Neutrophil (primary cell): ENCODE measurements around the gene COL17A1.

Source experiments
- H3K27ac ChIP-seq: fragments of 200-600 bp; sonication (generic); 2 replicates; pipeline ENCODE4 v1.5.1; 2016; ENCODE audit warnings: mild to moderate bottlenecking, moderate library complexity
- H3K27me3 ChIP-seq: fragments of 200-600 bp; sonication (generic); 2 replicates; pipeline ENCODE4 v1.6.0; 2016; ENCODE audit warnings: mild to moderate bottlenecking
- H3K36me3 ChIP-seq: fragments of 200-600 bp; sonication (generic); 2 replicates; pipeline ENCODE4 v1.5.1; 2017
- H3K4me1 ChIP-seq, 2 experiments: fragments of 200-600 bp in 1 of 2; sonication (generic) in 1 of 2; 1 replicate in 1 of 2; 2 replicates in 1 of 2; pipeline versions ENCODE4 v1.5.1 to v1.6.1; 2013 to 2016; ENCODE audit warnings: low read depth in 1 of 2, low read length in 1 of 2, mild to moderate bottlenecking in 1 of 2, moderate library complexity in 1 of 2; ENCODE audit not compliant: control insufficient read depth in 1 of 2, insufficient read depth in 1 of 2
- H3K4me3 ChIP-seq, 2 experiments: fragments of 200-600 bp in 1 of 2; sonication (generic) in 1 of 2; 1 replicate in 1 of 2; 2 replicates in 1 of 2; pipeline ENCODE4 v1.5.1; 2013 to 2016; ENCODE audit warnings: low read depth in 1 of 2, low read length in 1 of 2, mild to moderate bottlenecking in 1 of 2, moderate library complexity in 1 of 2
- H3K9me3 ChIP-seq: fragments of 200-600 bp; sonication (generic); 2 replicates; pipeline ENCODE4 v1.5.1; 2016
- CTCF ChIP-seq: fragments of 200-600 bp; sonication (generic); IDR thresholded peaks from 2 replicates; pipeline ENCODE4 v1.5.1; 2016; ENCODE audit warnings: antibody characterized with exemption

The COL17A1 gene

GRCh38 chr10:104045151-104046089 lies 40.3 kb downstream of the COL17A1 start:
- Histone ChIP-seq H3K4me3 (no peak overlapping the region), H3K36me3 (no peaks in the 10 kb centered on the region), H3K27ac (no peak overlapping the region), H3K27me3 (no peaks in the 10 kb centered on the region), H3K9me3 (no peaks in the 10 kb centered on the region), H3K4me1 (no peaks in the 10 kb centered on the region)
- no peak for TF ChIP-seq CTCF

GRCh38 chr10:104043854-104044253 lies 41.8 kb downstream of the COL17A1 start:
- Histone ChIP-seq H3K27ac (no peak overlapping the region), H3K9me3 (no peaks in the 10 kb centered on the region), H3K4me3 (no peak overlapping the region), H3K27me3 (no peaks in the 10 kb centered on the region), H3K36me3 (no peaks in the 10 kb centered on the region), H3K4me1 (peaks cover 3 to 4% of the 10 kb centered on the region in 2 experiments)
- TF ChIP-seq CTCF: no peak

- Histone ChIP-seq H3K4me3 (no peak overlapping the region), H3K9me3 (no peaks in the 10 kb centered on the region), H3K27me3 (no peaks in the 10 kb centered on the region), H3K4me1 (peaks cover 3 to 4% of the 10 kb centered on the region in 2 experiments), H3K36me3 (no peaks in the 10 kb centered on the region), H3K27ac (no peak overlapping the region)
- no peak for TF ChIP-seq CTCF
These were observed 42.4 kb downstream of the COL17A1 start for GRCh38 chr10:104043185-104043830.

- no peak overlapping the region for H3K4me3 ChIP-seq
These were observed 43.7 kb downstream of the COL17A1 start for GRCh38 chr10:104041891-104042535.

More at GRCh38 chr10:104041891-104042535, 43.7 kb downstream of the COL17A1 start:
- H3K27ac ChIP-seq: no peak overlapping the region
- H3K36me3 ChIP-seq: no peaks in the 10 kb centered on the region
- H3K27me3 ChIP-seq: no peaks in the 10 kb centered on the region
- H3K4me1 ChIP-seq: peaks cover 3 to 11% of the 10 kb centered on the region in 2 experiments
- no peaks in the 10 kb centered on the region for H3K9me3 ChIP-seq
- TF ChIP-seq CTCF: no peak
